MG63 (cell line): ENCODE measurements around the gene UBR1. TPM values are rescaled to one million over a fixed set of nuclear protein-coding genes. Genes with fewer than 3 reads are reported as not detected.
"Not testable (repeated sequence)": the region's sequence is repeated elsewhere in the genome, so short reads cannot be mapped to it uniquely, and the experiment has no call there.

Source experiments
- DNase-seq: peaks from one replicate; pipeline ENCODE4 v3.0.0-alpha.2; 2020
- H3K27me3 ChIP-seq: fragments of 250-450 bp; sonication (Bioruptor Pico); 2 replicates; pipeline ENCODE4 v1.5.1; 2020; ENCODE audit warnings: mild to moderate bottlenecking, moderate library complexity
- H3K36me3 ChIP-seq: fragments of 250-450 bp; sonication (Bioruptor Pico); 2 replicates; pipeline ENCODE4 v1.5.1; 2020; ENCODE audit warnings: mild to moderate bottlenecking, moderate library complexity
- H3K4me3 ChIP-seq: fragments of 250-450 bp; sonication (Bioruptor Pico); 2 replicates; pipeline ENCODE4 v1.5.1; 2020; ENCODE audit warnings: mild to moderate bottlenecking, moderate library complexity
- H3K9me3 ChIP-seq: fragments of 250-450 bp; sonication (Bioruptor Pico); 2 replicates; pipeline ENCODE4 v1.5.1; 2020; ENCODE audit warnings: mild to moderate bottlenecking, moderate library complexity
- total RNA-seq: library from RNA; depleted of rRNA; stranded (reverse); fragments of >200 nt; shearing (Covaris generic); gene quantifications from 2 replicates; pipeline ENCODE4 v1.2.3, GENCODE V29; 2014; ENCODE audit warnings: low replicate concordance

Gene UBR1
- total RNA-seq, 1 experiment from 2014 or later, result 12.6 TPM

- Histone ChIP-seq H3K27me3 (no peaks in the 10 kb centered on the region), H3K9me3 (no peaks in the 10 kb centered on the region), H3K36me3 (peaks cover 65% of the 10 kb centered on the region), H3K4me3 (no peak overlapping the region)
- DNase-seq, result no peak
Observed at GRCh38 chr15:43025150-43025549, 80.7 kb downstream of the UBR1 start.

- DNase-seq, H3K36me3 ChIP-seq, H3K27me3 ChIP-seq, H3K4me3 ChIP-seq, H3K9me3 ChIP-seq: not testable (repeated sequence)
Observed at GRCh38 chr15:43014671-43015070, 91.2 kb downstream of the UBR1 start.

GRCh38 chr15:43009206-43009605 lies 96.6 kb downstream of the UBR1 start:
- H3K27me3 ChIP-seq, result no peaks in the 10 kb centered on the region
- DNase-seq, result no peak
- peaks cover 10% of the 10 kb centered on the region for H3K36me3 ChIP-seq
- no peaks in the 10 kb centered on the region for H3K9me3 ChIP-seq
- no peak overlapping the region for H3K4me3 ChIP-seq

GRCh38 chr15:43008150-43008549 lies 97.7 kb downstream of the UBR1 start:
- Histone ChIP-seq H3K9me3 (no peaks in the 10 kb centered on the region), H3K27me3 (no peaks in the 10 kb centered on the region), H3K4me3 (no peak overlapping the region), H3K36me3 (peaks cover 15% of the 10 kb centered on the region)
- DNase-seq, result no peak

GRCh38 chr15:43007551-43007950 lies 98.3 kb downstream of the UBR1 start:
- Histone ChIP-seq H3K27me3 (no peaks in the 10 kb centered on the region), H3K4me3 (no peak overlapping the region), H3K36me3 (peaks cover 15% of the 10 kb centered on the region), H3K9me3 (no peaks in the 10 kb centered on the region)
- no peak for DNase-seq

GRCh38 chr15:43006991-43007390 lies 98.8 kb downstream of the UBR1 start:
- Histone ChIP-seq H3K36me3 (peaks cover 13% of the 10 kb centered on the region), H3K27me3 (no peaks in the 10 kb centered on the region), H3K4me3 (no peak overlapping the region), H3K9me3 (no peaks in the 10 kb centered on the region)
- no peak for DNase-seq

GRCh38 chr15:43004886-43005595 lies 100.8 kb downstream of the UBR1 start:
- H3K9me3 ChIP-seq, H3K4me3 ChIP-seq, H3K27me3 ChIP-seq, DNase-seq: not testable (repeated sequence)
- peaks cover 13% of the 10 kb centered on the region for H3K36me3 ChIP-seq

- no peak overlapping the region for H3K4me3 ChIP-seq
- no peaks in the 10 kb centered on the region for H3K27me3 ChIP-seq
- no peaks in the 10 kb centered on the region for H3K9me3 ChIP-seq
- no peak for DNase-seq
- peaks cover 15% of the 10 kb centered on the region for H3K36me3 ChIP-seq
Observed at GRCh38 chr15:42999201-42999779, 106.5 kb downstream of the UBR1 start.

- Histone ChIP-seq H3K27me3 (no peaks in the 10 kb centered on the region), H3K9me3 (no peaks in the 10 kb centered on the region), H3K4me3 (no peak overlapping the region), H3K36me3 (peaks cover 10% of the 10 kb centered on the region)
- no peak for DNase-seq
Observed at GRCh38 chr15:42996871-42997270, 109.0 kb downstream of the UBR1 start.

GRCh38 chr15:42994546-42994945 lies 111.3 kb downstream of the UBR1 start:
- no peak overlapping the region for H3K4me3 ChIP-seq
- H3K27me3 ChIP-seq, result no peaks in the 10 kb centered on the region
- no peaks in the 10 kb centered on the region for H3K9me3 ChIP-seq
- DNase-seq, result no peak
- H3K36me3 ChIP-seq, result peaks cover 10% of the 10 kb centered on the region

GRCh38 chr15:42992626-42993025 lies 113.2 kb downstream of the UBR1 start:
- no peak for DNase-seq
- Histone ChIP-seq H3K27me3 (no peaks in the 10 kb centered on the region), H3K9me3 (no peaks in the 10 kb centered on the region), H3K36me3 (peaks cover 9% of the 10 kb centered on the region), H3K4me3 (no peak overlapping the region)

- Histone ChIP-seq H3K9me3 (no peaks in the 10 kb centered on the region), H3K36me3 (peaks cover 9% of the 10 kb centered on the region)
Observed at GRCh38 chr15:42986693-42987342, 119.0 kb downstream of the UBR1 start.

GRCh38 chr15:42984493-42985034 lies 121.3 kb downstream of the UBR1 start:
- no peaks in the 10 kb centered on the region for H3K9me3 ChIP-seq
- H3K4me3 ChIP-seq, result no peak overlapping the region
- peaks cover 9% of the 10 kb centered on the region for H3K36me3 ChIP-seq
- no peaks in the 10 kb centered on the region for H3K27me3 ChIP-seq
- DNase-seq, result no peak

More at GRCh38 chr15:42986693-42987342, 119.0 kb downstream of the UBR1 start:
- no peak for DNase-seq
- no peaks in the 10 kb centered on the region for H3K27me3 ChIP-seq
- no peak overlapping the region for H3K4me3 ChIP-seq

GRCh38 chr15:42979113-42979512 lies 126.7 kb downstream of the UBR1 start:
- not testable (repeated sequence) for H3K9me3 ChIP-seq, H3K27me3 ChIP-seq, H3K4me3 ChIP-seq
- peak; percentile 4 for DNase-seq
- peaks cover 27% of the 10 kb centered on the region for H3K36me3 ChIP-seq

GRCh38 chr15:42974202-42974862 lies 131.5 kb downstream of the UBR1 start:
- no peak for DNase-seq
- Histone ChIP-seq H3K36me3 (peaks cover 41% of the 10 kb centered on the region), H3K9me3 (no peaks in the 10 kb centered on the region), H3K4me3 (no peak overlapping the region), H3K27me3 (no peaks in the 10 kb centered on the region)

- no peaks in the 10 kb centered on the region for H3K9me3 ChIP-seq
- DNase-seq, result no peak
- no peak overlapping the region for H3K4me3 ChIP-seq
- H3K27me3 ChIP-seq, result no peaks in the 10 kb centered on the region
- peaks cover 47% of the 10 kb centered on the region for H3K36me3 ChIP-seq
Observed at GRCh38 chr15:42973114-42973513, 132.7 kb downstream of the UBR1 start.

- no peak for DNase-seq
- no peaks in the 10 kb centered on the region for H3K27me3 ChIP-seq
- peaks cover 43% of the 10 kb centered on the region for H3K36me3 ChIP-seq
- H3K4me3 ChIP-seq, result no peak overlapping the region
- no peaks in the 10 kb centered on the region for H3K9me3 ChIP-seq
Observed at GRCh38 chr15:42971830-42972229, 134.0 kb downstream of the UBR1 start.
